ENCODE data around the gene DUXB.

DNA sequence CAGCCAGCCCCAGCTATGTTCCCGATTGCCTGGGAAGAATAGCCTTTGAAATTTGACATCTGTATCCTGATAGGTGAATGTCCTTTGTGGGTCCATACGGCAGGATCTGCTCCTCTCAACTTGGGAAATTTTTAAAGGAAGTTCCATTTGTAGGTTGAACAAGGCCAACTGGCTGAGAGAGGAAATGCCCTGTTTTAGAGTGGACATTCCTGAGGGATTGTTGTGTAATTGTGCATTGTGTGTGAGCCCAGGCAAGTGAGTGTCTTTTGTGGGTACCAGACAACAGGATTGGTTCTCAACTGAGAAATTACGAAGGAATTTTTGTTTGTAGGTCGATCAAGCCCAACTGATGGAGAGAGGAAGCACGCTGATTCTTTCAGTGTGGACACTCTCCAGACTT is 21.9 kb downstream of the DUXB start:
- TF ChIP-seq, protein P1, sequence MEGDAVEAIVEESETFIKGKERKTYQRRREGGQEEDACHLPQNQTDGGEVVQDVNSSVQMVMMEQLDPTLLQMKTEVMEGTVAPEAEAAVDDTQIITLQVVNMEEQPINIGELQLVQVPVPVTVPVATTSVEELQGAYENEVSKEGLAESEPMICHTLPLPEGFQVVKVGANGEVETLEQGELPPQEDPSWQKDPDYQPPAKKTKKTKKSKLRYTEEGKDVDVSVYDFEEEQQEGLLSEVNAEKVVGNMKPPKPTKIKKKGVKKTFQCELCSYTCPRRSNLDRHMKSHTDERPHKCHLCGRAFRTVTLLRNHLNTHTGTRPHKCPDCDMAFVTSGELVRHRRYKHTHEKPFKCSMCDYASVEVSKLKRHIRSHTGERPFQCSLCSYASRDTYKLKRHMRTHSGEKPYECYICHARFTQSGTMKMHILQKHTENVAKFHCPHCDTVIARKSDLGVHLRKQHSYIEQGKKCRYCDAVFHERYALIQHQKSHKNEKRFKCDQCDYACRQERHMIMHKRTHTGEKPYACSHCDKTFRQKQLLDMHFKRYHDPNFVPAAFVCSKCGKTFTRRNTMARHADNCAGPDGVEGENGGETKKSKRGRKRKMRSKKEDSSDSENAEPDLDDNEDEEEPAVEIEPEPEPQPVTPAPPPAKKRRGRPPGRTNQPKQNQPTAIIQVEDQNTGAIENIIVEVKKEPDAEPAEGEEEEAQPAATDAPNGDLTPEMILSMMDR (IDR thresholded peaks at IDR 0.05; ENCODE audit: insufficient read depth, low read length): no peak
- TF ChIP-seq POLR2AphosphoS5 (IDR thresholded peaks at IDR 0.05; ENCODE audit: low read depth): no peak

All from HL-60 (cell line).